GM19397 (cell line): Measurements from ENCODE around the gene CDA.

ENCODE experiments used
- ATAC-seq: cut with Tn5 transposase; IDR thresholded peaks from one replicate; pipeline ENCODE4 v1.9.1; 2021; ENCODE audit warnings: mild to moderate bottlenecking, moderate library complexity; ENCODE audit not compliant: unreplicated experiment

Gene CDA

GRCh38 chr1:20615946-20616846 lies 27.3 kb downstream of the CDA start:
- no peak for ATAC-seq

GRCh38 chr1:20616847-20617487 lies 28.1 kb downstream of the CDA start:
- no peak for ATAC-seq

GRCh38 chr1:20618550-20618949 lies 29.7 kb downstream of the CDA start:
- no peak for ATAC-seq

GRCh38 chr1:20619999-20620398 lies 31.1 kb downstream of the CDA start:
- ATAC-seq, result no peak

- no peak for ATAC-seq
These were observed 32.1 kb downstream of the CDA start for GRCh38 chr1:20621012-20621411.

- no peak for ATAC-seq
These were observed 35.8 kb downstream of the CDA start for GRCh38 chr1:20624709-20625108.

- ATAC-seq, result no peak
These were observed 36.5 kb downstream of the CDA start for GRCh38 chr1:20625176-20626097.

GRCh38 chr1:20626098-20626427 lies 37.2 kb downstream of the CDA start:
- no peak for ATAC-seq

- no peak for ATAC-seq
These were observed 37.6 kb downstream of the CDA start for GRCh38 chr1:20626524-20626923.

GRCh38 chr1:20630729-20631128 lies 41.8 kb downstream of the CDA start:
- no peak for ATAC-seq

- ATAC-seq, result no peak
These were observed 43.5 kb downstream of the CDA start for GRCh38 chr1:20632386-20632785.

- ATAC-seq, result peak; percentile 67
These were observed 44.5 kb downstream of the CDA start, which contains the start of gene PINK1 for GRCh38 chr1:20633190-20634064. PINK1 (plus strand) TSS chr1:20633458; CDS start chr1:20633549, 91 bp downstream.

- no peak for ATAC-seq
These were observed 45.2 kb downstream of the CDA start for GRCh38 chr1:20634065-20634593.

- ATAC-seq, result no peak
These were observed 45.7 kb downstream of the CDA start for GRCh38 chr1:20634594-20635084.

- ATAC-seq, result no peak
These were observed 48.0 kb downstream of the CDA start for GRCh38 chr1:20636785-20637347.

GRCh38 chr1:20640183-20640597 lies 51.3 kb downstream of the CDA start:
- no peak for ATAC-seq

GRCh38 chr1:20641975-20642374 lies 53.1 kb downstream of the CDA start:
- no peak for ATAC-seq

GRCh38 chr1:20643080-20643479 lies 54.2 kb downstream of the CDA start:
- no peak for ATAC-seq

GRCh38 chr1:20644416-20644815 lies 55.5 kb downstream of the CDA start:
- ATAC-seq, result no peak
